ENCODE data around the gene FBXL16. TPM values are rescaled to one million over a fixed set of nuclear protein-coding genes. Genes with fewer than 3 reads are reported as not detected.

FBXL16 gene
- total and polyA plus RNA-seq, 9 of the 15 experiments (the other 6 are each of a cell fraction or from before 2014, with no cell fraction given), result 0.21 to 8.2 (median 1.7) TPM

DNA sequence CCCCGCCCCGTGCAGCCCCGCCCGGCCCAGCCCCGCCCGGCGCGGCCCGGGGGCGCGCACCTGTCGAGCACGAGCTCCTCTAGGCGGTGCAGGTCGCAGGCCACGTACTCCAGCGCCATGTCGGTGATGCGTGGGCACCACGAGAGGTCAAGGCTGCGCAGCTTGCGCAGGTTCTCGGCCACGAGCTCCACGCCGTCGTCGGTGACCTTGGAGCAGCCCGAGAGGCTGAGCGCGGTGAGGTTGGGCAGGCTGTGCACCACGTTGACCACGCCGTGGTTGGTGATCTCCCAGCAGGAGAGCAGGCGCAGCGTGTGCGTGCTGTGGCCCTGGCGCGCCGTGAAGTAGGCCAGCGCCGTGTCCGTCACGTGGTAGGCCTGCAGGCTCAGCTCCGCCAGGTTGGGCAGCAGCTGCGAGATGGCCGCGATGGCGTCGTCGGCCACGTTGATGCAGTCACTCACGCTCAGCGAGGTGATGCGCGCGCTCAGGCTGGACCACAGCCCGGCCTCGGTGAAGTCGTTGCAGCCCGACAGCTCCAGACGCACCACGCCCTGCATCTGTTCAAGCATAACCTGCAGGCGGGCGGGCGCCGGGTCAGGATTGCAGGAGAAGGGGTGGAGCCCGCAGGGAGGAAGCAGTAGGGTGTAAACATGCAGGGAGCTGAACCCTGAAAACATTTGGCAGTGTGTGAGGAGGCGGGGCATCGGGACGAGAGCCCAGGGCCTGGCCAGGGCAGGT, 10.1 kb downstream of the FBXL16 start (continued):
- TF ChIP-seq, protein P1, sequence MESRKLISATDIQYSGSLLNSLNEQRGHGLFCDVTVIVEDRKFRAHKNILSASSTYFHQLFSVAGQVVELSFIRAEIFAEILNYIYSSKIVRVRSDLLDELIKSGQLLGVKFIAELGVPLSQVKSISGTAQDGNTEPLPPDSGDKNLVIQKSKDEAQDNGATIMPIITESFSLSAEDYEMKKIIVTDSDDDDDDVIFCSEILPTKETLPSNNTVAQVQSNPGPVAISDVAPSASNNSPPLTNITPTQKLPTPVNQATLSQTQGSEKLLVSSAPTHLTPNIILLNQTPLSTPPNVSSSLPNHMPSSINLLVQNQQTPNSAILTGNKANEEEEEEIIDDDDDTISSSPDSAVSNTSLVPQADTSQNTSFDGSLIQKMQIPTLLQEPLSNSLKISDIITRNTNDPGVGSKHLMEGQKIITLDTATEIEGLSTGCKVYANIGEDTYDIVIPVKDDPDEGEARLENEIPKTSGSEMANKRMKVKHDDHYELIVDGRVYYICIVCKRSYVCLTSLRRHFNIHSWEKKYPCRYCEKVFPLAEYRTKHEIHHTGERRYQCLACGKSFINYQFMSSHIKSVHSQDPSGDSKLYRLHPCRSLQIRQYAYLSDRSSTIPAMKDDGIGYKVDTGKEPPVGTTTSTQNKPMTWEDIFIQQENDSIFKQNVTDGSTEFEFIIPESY (CRISPR knock-in tag; IDR thresholded peaks at IDR 0.05), result peak; percentile 58; the same call in 1 of the 2 replicates
- TF ChIP-seq HEY1 (CRISPR knock-in tag; IDR thresholded peaks at IDR 0.05; ENCODE audit: borderline replicate concordance) (no peak), MAZ (CRISPR knock-in tag; conservative IDR thresholded peaks at IDR 0.05 in 1 of 2, IDR thresholded peaks at IDR 0.05 in 1 of 2) (peak; percentile 74 to 77; a peak in 3 of 4 replicates), FUS (optimal IDR thresholded peaks at IDR 0.05; ENCODE audit: low read depth, low read length) (peak; percentile 17), CAMTA2 (CRISPR knock-in tag; conservative IDR thresholded peaks at IDR 0.05) (no peak), SRSF9 (IDR thresholded peaks at IDR 0.05; ENCODE audit: borderline replicate concordance, low read depth, low read length) (no peak), SP1 (CRISPR knock-in tag; IDR thresholded peaks at IDR 0.05) (peak; percentile 50), TAL1 (IDR thresholded peaks at IDR 0.05) (no peak), ZNF274 (IDR thresholded peaks at IDR 0.05; ENCODE audit: borderline replicate concordance, low read depth, low read length) (no peak), NR2C2 (CRISPR knock-in tag; IDR thresholded peaks at IDR 0.05) (peak; percentile 83; the same call in 1 of the 2 replicates), NR2C2 (tag; IDR thresholded peaks at IDR 0.05) (peak; percentile 57; the same call in 1 of the 2 replicates), MTA2 (IDR thresholded peaks at IDR 0.05; ENCODE audit: low read depth) (no peak), HDAC1 (IDR thresholded peaks at IDR 0.05) (peak in 1 of 2 experiments; percentile 86; a peak in 2 of 4 replicates), ETV5 (CRISPR knock-in tag; IDR thresholded peaks at IDR 0.05; ENCODE audit: low read depth) (no peak), TRIM24 (IDR thresholded peaks at IDR 0.05) (no peak; a peak in 1 of 4 replicates), DIDO1 (tag; IDR thresholded peaks at IDR 0.05; ENCODE audit: low read depth) (no peak), POLR3G (IDR thresholded peaks at IDR 0.05; ENCODE audit: extremely low read depth, insufficient read length, insufficient replicate concordance) (no peak)
- TF ChIP-seq, protein P2, sequence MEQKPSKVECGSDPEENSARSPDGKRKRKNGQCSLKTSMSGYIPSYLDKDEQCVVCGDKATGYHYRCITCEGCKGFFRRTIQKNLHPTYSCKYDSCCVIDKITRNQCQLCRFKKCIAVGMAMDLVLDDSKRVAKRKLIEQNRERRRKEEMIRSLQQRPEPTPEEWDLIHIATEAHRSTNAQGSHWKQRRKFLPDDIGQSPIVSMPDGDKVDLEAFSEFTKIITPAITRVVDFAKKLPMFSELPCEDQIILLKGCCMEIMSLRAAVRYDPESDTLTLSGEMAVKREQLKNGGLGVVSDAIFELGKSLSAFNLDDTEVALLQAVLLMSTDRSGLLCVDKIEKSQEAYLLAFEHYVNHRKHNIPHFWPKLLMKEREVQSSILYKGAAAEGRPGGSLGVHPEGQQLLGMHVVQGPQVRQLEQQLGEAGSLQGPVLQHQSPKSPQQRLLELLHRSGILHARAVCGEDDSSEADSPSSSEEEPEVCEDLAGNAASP (IDR thresholded peaks at IDR 0.05), result no peak
- TF ChIP-seq, protein P3, sequence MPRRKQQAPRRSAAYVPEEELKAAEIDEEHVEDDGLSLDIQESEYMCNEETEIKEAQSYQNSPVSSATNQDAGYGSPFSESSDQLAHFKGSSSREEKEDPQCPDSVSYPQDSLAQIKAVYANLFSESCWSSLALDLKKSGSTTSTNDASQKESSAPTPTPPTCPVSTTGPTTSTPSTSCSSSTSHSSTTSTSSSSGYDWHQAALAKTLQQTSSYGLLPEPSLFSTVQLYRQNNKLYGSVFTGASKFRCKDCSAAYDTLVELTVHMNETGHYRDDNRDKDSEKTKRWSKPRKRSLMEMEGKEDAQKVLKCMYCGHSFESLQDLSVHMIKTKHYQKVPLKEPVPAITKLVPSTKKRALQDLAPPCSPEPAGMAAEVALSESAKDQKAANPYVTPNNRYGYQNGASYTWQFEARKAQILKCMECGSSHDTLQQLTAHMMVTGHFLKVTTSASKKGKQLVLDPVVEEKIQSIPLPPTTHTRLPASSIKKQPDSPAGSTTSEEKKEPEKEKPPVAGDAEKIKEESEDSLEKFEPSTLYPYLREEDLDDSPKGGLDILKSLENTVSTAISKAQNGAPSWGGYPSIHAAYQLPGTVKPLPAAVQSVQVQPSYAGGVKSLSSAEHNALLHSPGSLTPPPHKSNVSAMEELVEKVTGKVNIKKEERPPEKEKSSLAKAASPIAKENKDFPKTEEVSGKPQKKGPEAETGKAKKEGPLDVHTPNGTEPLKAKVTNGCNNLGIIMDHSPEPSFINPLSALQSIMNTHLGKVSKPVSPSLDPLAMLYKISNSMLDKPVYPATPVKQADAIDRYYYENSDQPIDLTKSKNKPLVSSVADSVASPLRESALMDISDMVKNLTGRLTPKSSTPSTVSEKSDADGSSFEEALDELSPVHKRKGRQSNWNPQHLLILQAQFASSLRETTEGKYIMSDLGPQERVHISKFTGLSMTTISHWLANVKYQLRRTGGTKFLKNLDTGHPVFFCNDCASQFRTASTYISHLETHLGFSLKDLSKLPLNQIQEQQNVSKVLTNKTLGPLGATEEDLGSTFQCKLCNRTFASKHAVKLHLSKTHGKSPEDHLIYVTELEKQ (CRISPR knock-in tag; IDR thresholded peaks at IDR 0.05), result no peak
- TF ChIP-seq, protein P4, sequence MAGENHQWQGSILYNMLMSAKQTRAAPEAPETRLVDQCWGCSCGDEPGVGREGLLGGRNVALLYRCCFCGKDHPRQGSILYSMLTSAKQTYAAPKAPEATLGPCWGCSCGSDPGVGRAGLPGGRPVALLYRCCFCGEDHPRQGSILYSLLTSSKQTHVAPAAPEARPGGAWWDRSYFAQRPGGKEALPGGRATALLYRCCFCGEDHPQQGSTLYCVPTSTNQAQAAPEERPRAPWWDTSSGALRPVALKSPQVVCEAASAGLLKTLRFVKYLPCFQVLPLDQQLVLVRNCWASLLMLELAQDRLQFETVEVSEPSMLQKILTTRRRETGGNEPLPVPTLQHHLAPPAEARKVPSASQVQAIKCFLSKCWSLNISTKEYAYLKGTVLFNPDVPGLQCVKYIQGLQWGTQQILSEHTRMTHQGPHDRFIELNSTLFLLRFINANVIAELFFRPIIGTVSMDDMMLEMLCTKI (IDR thresholded peaks at IDR 0.05; ENCODE audit: partially characterized antibody), result no peak

All from K562 (cell line).